RWPE2 (cell line): Measurements from ENCODE around the gene LY6G5C.
A peak's percentile ranks its signal among the peaks of the same experiment; 100 is the strongest.

Source experiments
- ATAC-seq: fragments of 200-7000 bp; cut with Tn5 transposase; 3 replicates; pipeline ENCODE4 v1.9.1; 2021; ENCODE audit warnings: low read depth
- DNase-seq: peaks from one replicate; pipeline ENCODE4 v3.0.0-alpha.2; 2020; ENCODE audit warnings: low spot score
- H3K27ac ChIP-seq: fragments of 450-650 bp; 2 replicates; pipeline ENCODE4 v1.5.1; 2017; ENCODE audit warnings: mild to moderate bottlenecking; ENCODE audit not compliant: poor library complexity, severe bottlenecking
- H3K27me3 ChIP-seq: fragments of 250-450 bp; sonication (Bioruptor Pico); 2 replicates; pipeline ENCODE4 v1.5.1; 2021; ENCODE audit warnings: mild to moderate bottlenecking, moderate library complexity; ENCODE audit not compliant: insufficient read depth, poor library complexity, severe bottlenecking
- H3K36me3 ChIP-seq: fragments of 250-450 bp; sonication (Bioruptor Pico); 2 replicates; pipeline ENCODE4 v1.5.1; 2020; ENCODE audit warnings: low read depth, mild to moderate bottlenecking, moderate library complexity
- H3K4me1 ChIP-seq: fragments of 250-450 bp; sonication (Bioruptor Pico); 2 replicates; pipeline ENCODE4 v1.5.1; 2021; ENCODE audit warnings: mild to moderate bottlenecking, moderate library complexity; ENCODE audit not compliant: insufficient read depth, poor library complexity, severe bottlenecking
- H3K4me3 ChIP-seq: fragments of 250-450 bp; sonication (Bioruptor Pico); 2 replicates; pipeline ENCODE4 v1.5.1; 2021; ENCODE audit warnings: mild to moderate bottlenecking, moderate library complexity; ENCODE audit not compliant: severe bottlenecking
- H3K9me3 ChIP-seq: fragments of 250-450 bp; sonication (Bioruptor Pico); 2 replicates; pipeline ENCODE4 v1.5.1; 2021; ENCODE audit warnings: mild to moderate bottlenecking, moderate library complexity; ENCODE audit not compliant: severe bottlenecking
- TF ChIP-seq, protein P1 (sequence below): fragments of 450-650 bp; IDR thresholded peaks from one replicate; pipeline ENCODE4 v1.5.1; 2017; ENCODE audit warnings: mild to moderate bottlenecking, moderate library complexity; ENCODE audit not compliant: poor library complexity, severe bottlenecking

LY6G5C gene

DNA sequence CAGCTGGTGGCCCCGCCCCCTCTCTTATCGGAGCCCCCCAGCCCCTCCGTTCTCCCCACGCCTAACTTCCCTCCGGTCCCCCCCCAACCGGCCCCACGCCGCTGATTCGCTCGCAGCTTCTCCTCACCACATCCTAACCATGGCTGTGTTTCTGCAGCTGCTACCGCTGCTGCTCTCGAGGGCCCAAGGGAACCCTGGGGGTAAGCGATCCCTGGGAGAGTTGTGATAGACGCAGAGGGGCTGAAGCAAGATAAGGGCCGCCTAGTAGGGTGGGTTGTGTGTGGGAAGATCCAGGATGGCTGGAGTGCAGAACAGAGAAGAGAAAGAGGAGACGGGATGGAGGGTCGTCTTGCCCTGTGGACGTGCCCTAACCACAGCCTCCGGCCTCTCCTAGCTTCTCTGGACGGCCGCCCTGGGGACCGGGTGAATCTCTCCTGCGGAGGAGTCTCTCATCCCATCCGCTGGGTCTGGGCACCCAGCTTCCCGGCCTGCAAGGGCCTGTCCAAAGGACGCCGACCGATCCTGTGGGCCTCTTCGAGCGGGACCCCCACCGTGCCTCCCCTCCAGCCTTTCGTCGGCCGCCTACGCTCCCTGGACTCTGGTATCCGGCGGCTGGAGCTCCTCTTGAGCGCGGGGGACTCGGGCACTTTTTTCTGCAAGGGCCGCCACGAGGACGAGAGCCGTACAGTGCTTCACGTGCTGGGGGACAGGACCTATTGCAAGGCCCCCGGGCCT lies 42.5 kb upstream of the LY6G5C start, which contains the start of gene MPIG6B:
MPIG6B (plus strand) TSS at position 129 of the 735 bp plus-strand sequence; CDS start at position 140, 11 bp downstream.
- TF ChIP-seq, protein P1, sequence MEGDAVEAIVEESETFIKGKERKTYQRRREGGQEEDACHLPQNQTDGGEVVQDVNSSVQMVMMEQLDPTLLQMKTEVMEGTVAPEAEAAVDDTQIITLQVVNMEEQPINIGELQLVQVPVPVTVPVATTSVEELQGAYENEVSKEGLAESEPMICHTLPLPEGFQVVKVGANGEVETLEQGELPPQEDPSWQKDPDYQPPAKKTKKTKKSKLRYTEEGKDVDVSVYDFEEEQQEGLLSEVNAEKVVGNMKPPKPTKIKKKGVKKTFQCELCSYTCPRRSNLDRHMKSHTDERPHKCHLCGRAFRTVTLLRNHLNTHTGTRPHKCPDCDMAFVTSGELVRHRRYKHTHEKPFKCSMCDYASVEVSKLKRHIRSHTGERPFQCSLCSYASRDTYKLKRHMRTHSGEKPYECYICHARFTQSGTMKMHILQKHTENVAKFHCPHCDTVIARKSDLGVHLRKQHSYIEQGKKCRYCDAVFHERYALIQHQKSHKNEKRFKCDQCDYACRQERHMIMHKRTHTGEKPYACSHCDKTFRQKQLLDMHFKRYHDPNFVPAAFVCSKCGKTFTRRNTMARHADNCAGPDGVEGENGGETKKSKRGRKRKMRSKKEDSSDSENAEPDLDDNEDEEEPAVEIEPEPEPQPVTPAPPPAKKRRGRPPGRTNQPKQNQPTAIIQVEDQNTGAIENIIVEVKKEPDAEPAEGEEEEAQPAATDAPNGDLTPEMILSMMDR = no peak
- no peak within 1 kb of the TSS for H3K4me3 ChIP-seq
- peaks cover 5% of the 10 kb centered on the region for H3K4me1 ChIP-seq
- ATAC-seq (no peak), DNase-seq (no peak)
- no peak within 1 kb of the TSS for H3K27ac ChIP-seq
- H3K27me3 ChIP-seq = no peaks in the 10 kb centered on the region
- no peaks in the 10 kb centered on the region for H3K36me3 ChIP-seq
- H3K9me3 ChIP-seq = no peaks in the 10 kb centered on the region

DNA sequence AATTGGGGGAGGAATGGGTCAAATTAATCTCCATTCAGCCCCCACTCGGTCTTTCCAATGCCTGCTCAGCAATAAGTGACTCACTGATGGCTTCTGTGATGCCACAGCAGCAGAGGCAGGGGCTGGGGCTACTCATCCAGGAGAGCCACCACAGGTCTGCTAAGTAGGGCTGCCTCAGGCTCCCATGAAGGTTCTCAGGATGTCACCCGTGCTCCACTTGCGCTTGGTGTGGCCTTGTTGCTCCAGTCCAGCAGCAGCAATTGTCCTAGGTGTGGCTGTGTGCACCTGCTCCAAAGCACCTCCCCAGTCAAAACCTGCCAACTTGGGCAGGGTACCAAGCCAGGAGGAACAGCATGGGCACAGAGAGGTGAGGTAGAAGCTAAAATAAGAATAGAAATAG lies 41.3 kb upstream of the LY6G5C start:
- Histone ChIP-seq H3K4me3 (no peak overlapping the region), H3K27me3 (no peaks in the 10 kb centered on the region), H3K4me1 (peaks cover 16% of the 10 kb centered on the region), H3K36me3 (no peaks in the 10 kb centered on the region), H3K9me3 (no peaks in the 10 kb centered on the region), H3K27ac (no peak overlapping the region)
- TF ChIP-seq, protein P1 = no peak
- no peak for DNase-seq
- no peak for ATAC-seq

DNA sequence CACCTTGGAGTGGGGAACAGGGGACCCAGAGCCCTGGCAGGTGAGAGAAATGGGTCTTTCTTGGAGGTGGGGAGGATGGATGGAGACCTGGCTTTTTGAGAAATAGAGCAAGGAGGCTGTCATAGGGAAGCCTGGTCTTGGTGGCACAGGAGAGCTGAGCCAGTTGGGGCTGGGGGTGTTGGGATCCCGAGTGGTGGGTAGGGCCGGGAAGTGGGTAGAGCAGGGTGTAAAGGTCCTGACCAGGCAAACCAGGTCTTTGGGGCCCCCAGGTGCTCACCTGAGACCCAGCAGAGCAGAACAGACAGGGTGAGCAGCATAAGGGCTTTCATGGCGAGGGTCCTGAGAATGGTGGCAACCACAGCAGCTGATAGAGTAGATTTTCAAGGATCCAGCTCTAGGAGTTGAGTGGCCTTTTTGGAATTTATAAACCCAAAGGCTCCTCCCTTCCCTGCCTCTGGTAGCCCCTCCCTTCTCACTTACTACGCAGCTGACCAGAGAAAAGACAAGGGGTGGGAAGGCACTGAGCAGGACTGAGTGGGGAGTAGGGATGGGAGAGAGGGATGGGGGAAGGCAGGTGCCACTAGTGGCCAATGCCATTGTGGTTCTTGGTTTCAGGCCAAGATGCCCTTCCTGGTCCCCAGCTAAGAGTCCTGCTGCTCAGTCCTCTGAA lies 40.6 kb upstream of the LY6G5C start, which contains the start of gene LY6G6C:
LY6G6C (minus strand) TSS at position 396 of the 670 bp plus-strand sequence; CDS start at position 329, 67 bp downstream.
- TF ChIP-seq, protein P1 = no peak
- peaks cover 16% of the 10 kb centered on the region for H3K4me1 ChIP-seq
- DNase-seq = no peak
- no peaks in the 10 kb centered on the region for H3K27me3 ChIP-seq
- H3K9me3 ChIP-seq = no peaks in the 10 kb centered on the region
- no peaks in the 10 kb centered on the region for H3K36me3 ChIP-seq
- no peak within 1 kb of the TSS for H3K4me3 ChIP-seq
- no peak within 1 kb of the TSS for H3K27ac ChIP-seq
- no peak for ATAC-seq

DNA sequence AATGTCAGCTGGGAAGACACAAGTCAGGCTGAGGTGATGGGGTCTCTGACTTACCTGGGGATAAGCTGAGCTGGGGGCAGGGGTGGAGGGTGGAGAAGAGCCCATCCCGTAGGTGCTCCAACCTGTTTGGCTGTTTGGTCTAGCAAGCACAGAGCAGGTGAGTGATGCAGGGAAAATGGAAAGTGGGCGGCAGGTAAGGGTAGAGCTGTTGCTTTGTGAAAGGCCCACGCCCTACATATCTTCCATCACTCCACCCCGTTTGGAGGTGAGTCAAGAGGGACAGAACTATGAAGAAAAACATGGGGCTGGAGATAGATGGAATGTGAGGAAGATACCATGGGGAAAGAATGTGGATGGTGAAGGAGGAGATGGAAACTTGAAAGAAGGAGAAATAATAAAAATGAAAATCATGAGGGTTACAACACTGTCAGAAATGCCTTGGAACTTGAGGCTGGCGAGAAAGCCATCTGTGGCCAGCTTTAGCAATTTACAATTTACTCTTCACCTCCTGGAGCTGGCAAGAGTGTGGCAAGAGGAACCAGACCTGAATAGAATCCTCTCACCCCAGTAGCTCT lies 39.4 kb upstream of the LY6G5C start:
- TF ChIP-seq, protein P1 = no peak
- Histone ChIP-seq H3K27ac (no peak overlapping the region), H3K4me3 (no peak overlapping the region), H3K27me3 (no peaks in the 10 kb centered on the region), H3K36me3 (no peaks in the 10 kb centered on the region), H3K4me1 (peaks cover 16% of the 10 kb centered on the region), H3K9me3 (no peaks in the 10 kb centered on the region)
- ATAC-seq = peak; percentile 44; the same call in 2 of the 3 replicates
- no peak for DNase-seq
